ENCODE data around the gene FHIT.
"Not testable (repeated sequence)": the region's sequence is repeated elsewhere in the genome, so short reads cannot be mapped to it uniquely, and the experiment has no call there.

- not testable (repeated sequence) for TF ChIP-seq POLR2A (IDR thresholded peaks at IDR 0.05; ENCODE audit: low read length); GATA1 (IDR thresholded peaks at IDR 0.05; ENCODE audit: low read depth, low read length)
Measured at GRCh38 chr3:61066222-61066621, 185.0 kb downstream of the FHIT start.

Measured in erythroblast (primary cell).